ENCODE data around the gene ARHGEF19. TPM values are rescaled to one million over a fixed set of nuclear protein-coding genes. Genes with fewer than 3 reads are reported as not detected.

The ARHGEF19 gene
- total and polyA plus RNA-seq, 9 of the 15 experiments (the other 6 are each of a cell fraction or from before 2014, with no cell fraction given) = 0.73 to 21.0 (median 5.2) TPM

GRCh38 chr1:16260814-16261213 lies 48.4 kb upstream of the ARHGEF19 start:
- intact Hi-C loops (cut with micrococcal nuclease) (no loop called here), in situ Hi-C loops (cut with MboI) (no loop called here)
- 89% methylated on average over 1 of the region's 1 CpG for WGBS (ENCODE audit: insufficient coverage, low coverage, missing lambda C conversion rate)
- Histone ChIP-seq H2AFZ (ENCODE audit: low read depth, low read length) (no peak overlapping the region), H3K79me2 (ENCODE audit: control insufficient read depth, insufficient read depth, low read length) (peaks cover 9% of the 10 kb centered on the region; the same call in 1 of the 3 replicates), H3K9me1 (ENCODE audit: control insufficient read depth, insufficient read depth, low read length) (peaks cover 3% of the 10 kb centered on the region), H3K27me3 (ENCODE audit: control insufficient read depth in 2 of 2, insufficient read depth in 2 of 2, low read length in 2 of 2) (no peaks in the 10 kb centered on the region), H3K4me1 (replicated peaks in 1 of 2; ENCODE audit: control insufficient read depth in 2 of 2, insufficient read depth in 2 of 2, low read length in 2 of 2) (peaks cover 0 to 6% of the 10 kb centered on the region in 2 experiments; a peak in 3 of 5 replicates), H3K9me3 (replicated peaks; ENCODE audit: control insufficient read depth, insufficient read depth, low read depth, low read length) (no peaks in the 10 kb centered on the region), H3K9ac (ENCODE audit: insufficient read depth in 1 of 2, low read depth in 2 of 2, low read length in 2 of 2) (no peak overlapping the region), H3K4me2 (ENCODE audit: insufficient read depth, low read length) (no peak overlapping the region), H3K4me3 (no peak overlapping the region), H4K20me1 (replicated peaks; ENCODE audit: control insufficient read depth, insufficient read depth, low read length) (peaks cover 13% of the 10 kb centered on the region), H3K27ac (ENCODE audit: extremely low read depth, low read depth, low read length) (no peak overlapping the region), H3K36me3 (ENCODE audit: control insufficient read depth, insufficient read depth, low read length) (peaks cover 14% of the 10 kb centered on the region)
- ATAC-seq (no peak), FAIRE-seq (no peak), DNase-seq (ENCODE audit: extremely low read depth in 1 of 4, low spot score in 3 of 4) (no peak)
- no TSS peak for BruUV-seq (replicated peaks)
- 0 out of 2 replicates have a peak, but pooled peaks have one; percentile 63 for TF ChIP-seq TCF15 (CRISPR knock-in tag; IDR thresholded peaks at IDR 0.05)
- TF ChIP-seq, protein P1, sequence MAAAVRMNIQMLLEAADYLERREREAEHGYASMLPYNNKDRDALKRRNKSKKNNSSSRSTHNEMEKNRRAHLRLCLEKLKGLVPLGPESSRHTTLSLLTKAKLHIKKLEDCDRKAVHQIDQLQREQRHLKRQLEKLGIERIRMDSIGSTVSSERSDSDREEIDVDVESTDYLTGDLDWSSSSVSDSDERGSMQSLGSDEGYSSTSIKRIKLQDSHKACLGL (CRISPR knock-in tag; IDR thresholded peaks at IDR 0.05; ENCODE audit: borderline replicate concordance, poor library complexity, severe bottlenecking) = no peak
- CTCF ChIA-PET (ENCODE audit: low intra/inter-chr PET ratio) = no interaction called here
- POLR2A ChIA-PET = interaction anchor here (0.6 to 2.2 kb wide), 4 partner anchors 10 to 462 kb away, joined by 3 to 7 read pairs (median 4); no protein-coding TSS in a partner anchor

DNA sequence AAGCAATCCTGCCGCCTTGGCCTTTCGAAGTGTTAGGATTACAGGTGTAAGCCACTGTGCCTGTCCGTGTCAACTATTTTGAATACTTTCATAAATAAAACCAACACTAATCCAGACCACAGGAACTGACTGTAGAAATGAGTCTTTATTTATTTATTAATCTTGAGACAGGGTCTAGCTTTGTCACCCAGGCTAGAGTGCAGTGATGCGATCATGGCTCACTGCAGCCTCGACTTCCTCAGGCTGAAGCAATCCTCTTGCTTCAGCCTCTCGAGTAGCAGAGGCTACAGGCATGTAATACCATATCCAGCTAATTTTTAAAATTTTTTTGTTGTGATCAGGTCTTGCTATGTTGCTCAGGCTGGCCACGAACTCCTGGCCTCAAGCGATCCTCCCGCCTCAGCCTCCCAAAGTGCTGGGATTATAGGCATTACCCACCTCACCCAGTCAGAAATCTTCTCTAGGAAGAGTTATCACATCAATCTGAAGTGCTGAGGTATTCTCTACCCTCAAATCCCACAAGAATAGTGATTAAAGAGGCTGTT lies 46.2 kb upstream of the ARHGEF19 start:
- H4K20me1 ChIP-seq (replicated peaks; ENCODE audit: control insufficient read depth, insufficient read depth, low read length) = no peaks in the 10 kb centered on the region; the same call in 1 of the 2 replicates
- BruUV-seq (replicated peaks) = no TSS peak
- H3K9me3 ChIP-seq (replicated peaks; ENCODE audit: control insufficient read depth, insufficient read depth, low read depth, low read length) = no peaks in the 10 kb centered on the region
- 91% methylated on average over 9 of the region's 9 CpGs for WGBS (ENCODE audit: insufficient coverage, low coverage, missing lambda C conversion rate)
- TF ChIP-seq MXI1 (IDR thresholded peaks at IDR 0.05; ENCODE audit: low read depth, low read length) (no peak), SOX6 (IDR thresholded peaks at IDR 0.05) (peak; percentile 23; the same call in 1 of the 2 replicates)
- H3K27me3 ChIP-seq (ENCODE audit: control insufficient read depth in 2 of 2, insufficient read depth in 2 of 2, low read length in 2 of 2) = no peaks in the 10 kb centered on the region
- H3K36me3 ChIP-seq (ENCODE audit: control insufficient read depth, insufficient read depth, low read length) = peaks cover 28% of the 10 kb centered on the region
- H3K4me3 ChIP-seq = no peak overlapping the region
- intact Hi-C loops (cut with micrococcal nuclease) (no loop called here), in situ Hi-C loops (cut with MboI) (no loop called here)
- FAIRE-seq (no peak), ATAC-seq (no peak), DNase-seq (ENCODE audit: extremely low read depth in 1 of 4, low spot score in 3 of 4) (no peak)
- POLR2A ChIA-PET = no interaction called here
- CTCF ChIA-PET (ENCODE audit: low intra/inter-chr PET ratio) = no interaction called here
- H3K9ac ChIP-seq (ENCODE audit: insufficient read depth in 1 of 2, low read depth in 2 of 2, low read length in 2 of 2) = no peak overlapping the region
- peaks cover 3% of the 10 kb centered on the region for H3K9me1 ChIP-seq (ENCODE audit: control insufficient read depth, insufficient read depth, low read length)
- H2AFZ ChIP-seq (ENCODE audit: low read depth, low read length) = no peak overlapping the region
- H3K79me2 ChIP-seq (ENCODE audit: control insufficient read depth, insufficient read depth, low read length) = no peaks in the 10 kb centered on the region
- no peak overlapping the region for H3K27ac ChIP-seq (ENCODE audit: extremely low read depth, low read depth, low read length)
- H3K4me1 ChIP-seq (replicated peaks in 1 of 2; ENCODE audit: control insufficient read depth in 2 of 2, insufficient read depth in 2 of 2, low read length in 2 of 2) = peaks cover 0 to 6% of the 10 kb centered on the region in 2 experiments; a peak in 3 of 5 replicates
- H3K4me2 ChIP-seq (ENCODE audit: insufficient read depth, low read length) = no peak overlapping the region

Data from K562 (cell line).